ENCODE data around the gene FBXL7.

The FBXL7 gene

GRCh38 chr5:15956622-15957021 lies 456.6 kb downstream of the FBXL7 start:
- Histone ChIP-seq H3K4me3 (ENCODE audit: low read length) (no peak overlapping the region), H3K36me3 (ENCODE audit: control insufficient read depth, low read length) (no peaks in the 10 kb centered on the region), H3K4me1 (ENCODE audit: control insufficient read depth, low read length) (no peaks in the 10 kb centered on the region), H3K9me3 (ENCODE audit: control insufficient read depth, insufficient read depth, low read length) (no peaks in the 10 kb centered on the region), H3K9me2 (replicated peaks; ENCODE audit: control insufficient read depth, low read length) (no peaks in the 10 kb centered on the region), H3F3A (ENCODE audit: control insufficient read depth, insufficient read depth) (no peaks in the 10 kb centered on the region), H3K27me3 (ENCODE audit: control insufficient read depth, low read length) (no peaks in the 10 kb centered on the region), H3K79me2 (ENCODE audit: control insufficient read depth, low read length) (no peaks in the 10 kb centered on the region), H4K20me1 (ENCODE audit: control insufficient read depth, insufficient read depth, low read depth, low read length) (no peaks in the 10 kb centered on the region), H3K27ac (ENCODE audit: low read depth, low read length) (no peak overlapping the region), H3K4me2 (ENCODE audit: low read length) (no peak overlapping the region)
- no peak for TF ChIP-seq CTCF (IDR thresholded peaks at IDR 0.05; ENCODE audit: low read depth, low read length, poor library complexity, severe bottlenecking)
- no peak for TF ChIP-seq EZH2phosphoT487 (IDR thresholded peaks at IDR 0.05; ENCODE audit: borderline replicate concordance, low read length)

- H3K4me1 ChIP-seq (ENCODE audit: control insufficient read depth, low read length) = no peaks in the 10 kb centered on the region
- no peaks in the 10 kb centered on the region for H3F3A ChIP-seq (ENCODE audit: control insufficient read depth, insufficient read depth)
- no peaks in the 10 kb centered on the region for H3K27me3 ChIP-seq (ENCODE audit: control insufficient read depth, low read length)
- no peak overlapping the region for H3K27ac ChIP-seq (ENCODE audit: low read depth, low read length)
- no peaks in the 10 kb centered on the region for H3K79me2 ChIP-seq (ENCODE audit: control insufficient read depth, low read length)
- no peak overlapping the region for H3K4me3 ChIP-seq (ENCODE audit: low read length)
- no peaks in the 10 kb centered on the region for H4K20me1 ChIP-seq (ENCODE audit: control insufficient read depth, insufficient read depth, low read depth, low read length)
- no peaks in the 10 kb centered on the region for H3K9me3 ChIP-seq (ENCODE audit: control insufficient read depth, insufficient read depth, low read length)
- no peaks in the 10 kb centered on the region for H3K36me3 ChIP-seq (ENCODE audit: control insufficient read depth, low read length)
- TF ChIP-seq EZH2phosphoT487 (IDR thresholded peaks at IDR 0.05; ENCODE audit: borderline replicate concordance, low read length) (no peak), CTCF (IDR thresholded peaks at IDR 0.05; ENCODE audit: low read depth, low read length, poor library complexity, severe bottlenecking) (no peak)
- H3K9me2 ChIP-seq (replicated peaks; ENCODE audit: control insufficient read depth, low read length) = no peaks in the 10 kb centered on the region
- no peak overlapping the region for H3K4me2 ChIP-seq (ENCODE audit: low read length)
Measured at GRCh38 chr5:15957124-15957523, 457.1 kb downstream of the FBXL7 start.

- Histone ChIP-seq H3F3A (ENCODE audit: control insufficient read depth, insufficient read depth) (no peaks in the 10 kb centered on the region), H3K9me2 (replicated peaks; ENCODE audit: control insufficient read depth, low read length) (no peaks in the 10 kb centered on the region), H3K27me3 (ENCODE audit: control insufficient read depth, low read length) (no peaks in the 10 kb centered on the region), H4K20me1 (ENCODE audit: control insufficient read depth, insufficient read depth, low read depth, low read length) (no peaks in the 10 kb centered on the region), H3K36me3 (ENCODE audit: control insufficient read depth, low read length) (no peaks in the 10 kb centered on the region), H3K9me3 (ENCODE audit: control insufficient read depth, insufficient read depth, low read length) (no peaks in the 10 kb centered on the region), H3K4me2 (ENCODE audit: low read length) (no peak overlapping the region), H3K27ac (ENCODE audit: low read depth, low read length) (no peak overlapping the region), H3K4me1 (ENCODE audit: control insufficient read depth, low read length) (no peaks in the 10 kb centered on the region), H3K4me3 (ENCODE audit: low read length) (no peak overlapping the region), H3K79me2 (ENCODE audit: control insufficient read depth, low read length) (no peaks in the 10 kb centered on the region)
- TF ChIP-seq EZH2phosphoT487 (IDR thresholded peaks at IDR 0.05; ENCODE audit: borderline replicate concordance, low read length) = no peak
- TF ChIP-seq CTCF (IDR thresholded peaks at IDR 0.05; ENCODE audit: low read depth, low read length, poor library complexity, severe bottlenecking) = no peak
Measured at GRCh38 chr5:15959370-15960164, 459.6 kb downstream of the FBXL7 start.
